H54 (cell line): ENCODE data around the gene KCNJ15.

ENCODE experiments used
- DNase-seq: peaks from one replicate; pipeline ENCODE4 v3.0.0; 2011; ENCODE audit warnings: low spot score, mixed read lengths; ENCODE audit not compliant: insufficient read length
- FAIRE-seq: peaks from 3 replicates; lab custom pipeline; 2011; peaks lifted over from hg19 to GRCh38; lab: Jason Lieb, UNC
- POLR2A ChIP-seq: IDR thresholded peaks from 2 replicates; pipeline ENCODE4 v1.6.1; 2011; ENCODE audit warnings: low read depth, mild to moderate bottlenecking, low read length

The KCNJ15 gene

GRCh38 chr21:38303300-38303699 is 46.5 kb downstream of the KCNJ15 start:
- DNase-seq (peak; percentile 46), FAIRE-seq (peak; percentile 84)
- no peak for TF ChIP-seq POLR2A

- DNase-seq: peak; percentile 26
- no peak for FAIRE-seq
- TF ChIP-seq POLR2A: no peak
Observed at GRCh38 chr21:38306433-38307141, 49.8 kb downstream of the KCNJ15 start.

DNA sequence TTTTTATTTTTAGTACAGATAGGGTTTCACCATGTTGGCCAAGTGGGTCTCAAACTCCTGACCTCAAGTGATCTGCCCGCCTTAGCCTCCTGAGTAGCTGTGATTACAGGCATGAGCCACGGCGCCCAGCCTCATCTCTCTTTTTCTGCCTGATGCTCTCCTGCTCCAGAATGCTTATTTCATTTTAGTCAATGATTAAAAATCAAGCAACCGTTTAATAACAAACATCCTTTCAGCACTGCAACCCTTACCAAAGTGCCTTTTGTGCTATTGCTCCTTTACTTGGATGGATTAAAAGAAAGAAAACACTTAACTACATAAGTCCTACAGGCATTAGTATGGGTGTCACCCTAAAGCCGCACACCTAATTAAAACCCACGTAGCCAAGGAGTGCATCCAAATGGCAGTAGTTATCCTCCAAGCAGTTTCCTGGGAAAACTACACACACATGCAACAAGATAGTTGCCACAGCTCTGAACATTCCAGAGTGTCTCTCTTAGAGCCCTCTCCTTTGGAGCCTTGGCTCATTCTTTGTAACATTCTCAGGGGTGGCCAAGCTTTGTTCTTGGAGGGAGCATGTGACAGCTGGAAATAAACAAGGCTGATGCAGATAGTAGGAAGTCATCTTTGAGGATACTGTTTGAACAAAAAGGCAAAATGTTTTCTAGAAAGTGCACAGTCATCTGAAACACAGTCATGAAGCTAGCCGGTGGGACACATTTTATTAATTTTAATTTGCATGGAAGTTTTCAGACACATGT is 51.2 kb downstream of the KCNJ15 start:
- no peak for DNase-seq
- FAIRE-seq: no peak
- TF ChIP-seq POLR2A: no peak

- no peak for FAIRE-seq
- no peak for TF ChIP-seq POLR2A
- DNase-seq: no peak
Observed at GRCh38 chr21:38308532-38309119, 51.8 kb downstream of the KCNJ15 start.

- DNase-seq: no peak
- FAIRE-seq: no peak
- TF ChIP-seq POLR2A: no peak
Observed at GRCh38 chr21:38310646-38311485, 54.1 kb downstream of the KCNJ15 start.

GRCh38 chr21:38311765-38312164 is 55.0 kb downstream of the KCNJ15 start:
- TF ChIP-seq POLR2A: no peak
- no peak for FAIRE-seq
- DNase-seq: no peak

GRCh38 chr21:38312822-38313221 is 56.0 kb downstream of the KCNJ15 start:
- DNase-seq (no peak), FAIRE-seq (no peak)
- TF ChIP-seq POLR2A: no peak

DNA sequence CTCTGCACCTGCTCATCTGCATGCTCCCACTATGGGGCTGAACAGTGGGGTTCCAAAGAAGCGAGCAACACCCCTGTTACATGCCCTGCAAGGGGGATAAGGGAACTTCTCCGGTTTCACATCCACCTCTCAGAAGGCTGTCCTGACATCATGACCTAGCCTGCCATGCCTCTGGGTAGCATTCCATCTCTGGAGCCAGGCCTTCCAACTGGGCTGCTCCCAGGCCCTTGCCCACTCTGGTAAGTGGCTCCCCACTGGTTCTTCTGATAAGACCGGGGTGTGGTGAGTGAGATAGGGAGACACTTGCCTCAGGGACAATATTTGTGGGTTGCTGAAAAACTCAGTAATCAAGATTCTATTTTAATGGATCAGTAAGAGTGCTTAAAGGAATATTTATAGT is 57.8 kb downstream of the KCNJ15 start:
- no peak for FAIRE-seq
- TF ChIP-seq POLR2A: no peak
- DNase-seq: no peak

GRCh38 chr21:38315122-38315521 is 58.3 kb downstream of the KCNJ15 start:
- TF ChIP-seq POLR2A: no peak
- no peak for FAIRE-seq
- DNase-seq: no peak

- FAIRE-seq: no peak
- no peak for DNase-seq
- TF ChIP-seq POLR2A: no peak
Observed at GRCh38 chr21:38319781-38320180, 63.0 kb downstream of the KCNJ15 start.

DNA sequence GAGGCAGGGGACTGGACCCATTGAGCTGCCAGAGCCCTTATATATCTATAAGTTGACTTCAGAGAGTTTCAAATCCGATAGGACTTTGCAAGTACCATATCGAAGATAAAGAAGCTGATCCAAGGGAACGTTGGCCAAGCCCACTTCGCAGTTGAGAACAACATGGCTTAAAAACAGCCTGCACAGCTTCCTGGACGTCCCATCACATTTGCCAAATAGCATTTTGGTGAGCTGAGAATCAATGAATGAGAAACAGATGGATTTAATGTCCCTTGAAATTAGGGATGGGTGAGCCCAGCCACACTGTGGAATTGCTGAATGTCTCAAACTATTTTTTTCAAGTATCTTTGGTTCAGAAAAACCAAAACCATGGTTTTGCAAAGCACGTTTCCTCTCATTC is 64.8 kb downstream of the KCNJ15 start:
- no peak for TF ChIP-seq POLR2A
- DNase-seq (no peak), FAIRE-seq (no peak)

- DNase-seq (no peak), FAIRE-seq (no peak)
Observed at GRCh38 chr21:38322311-38322950, 65.6 kb downstream of the KCNJ15 start.

More at GRCh38 chr21:38322311-38322950, 65.6 kb downstream of the KCNJ15 start:
- TF ChIP-seq POLR2A: no peak
